Anterior cingulate cortex (tissue), 58 donors: ENCODE data around the gene NPAP1.
"Not testable (repeated sequence)": the region's sequence is repeated elsewhere in the genome, so short reads cannot be mapped to it uniquely, and the experiment has no call there.

Source experiments
- DNase-seq, 58 donors: peaks; one replicate each; lab custom pipeline; 2025; lab: John Stamatoyannopoulos, UW

NPAP1 gene

GRCh38 chr15:24675332-24676144 is at the start of gene NPAP1:
TSS of gene NPAP1 (plus strand) at chr15:24675775. CDS start at chr15:24675868, 93 bp downstream.
- DNase-seq, result no peak

- no peak for DNase-seq
Observed at GRCh38 chr15:24627443-24627842, 48.1 kb upstream of the NPAP1 start.

- DNase-seq, result no peak
Observed at GRCh38 chr15:24633082-24633481, 42.5 kb upstream of the NPAP1 start.

GRCh38 chr15:24639412-24639811 is 36.2 kb upstream of the NPAP1 start:
- not testable (repeated sequence) for DNase-seq

- DNase-seq, result no peak
Observed at GRCh38 chr15:24645627-24646026, 29.9 kb upstream of the NPAP1 start.

GRCh38 chr15:24659622-24660021 is 16.0 kb upstream of the NPAP1 start:
- no peak for DNase-seq

GRCh38 chr15:24662991-24663390 is 12.6 kb upstream of the NPAP1 start:
- no peak for DNase-seq

- DNase-seq, result no peak
Observed at GRCh38 chr15:24676431-24676830, 856 bp downstream of the NPAP1 start.

GRCh38 chr15:24678485-24678884 is 2.9 kb downstream of the NPAP1 start:
- DNase-seq, result no peak

- DNase-seq, result no peak
Observed at GRCh38 chr15:24682002-24682401, 6.4 kb downstream of the NPAP1 start.

GRCh38 chr15:24682905-24683304 is 7.3 kb downstream of the NPAP1 start:
- not testable (repeated sequence) for DNase-seq

- no peak for DNase-seq
Observed at GRCh38 chr15:24683736-24684135, 8.2 kb downstream of the NPAP1 start.

GRCh38 chr15:24684313-24684712 is 8.7 kb downstream of the NPAP1 start:
- DNase-seq, result no peak

- no peak for DNase-seq
Observed at GRCh38 chr15:24696201-24696600, 20.6 kb downstream of the NPAP1 start.

- DNase-seq, result no peak
Observed at GRCh38 chr15:24696842-24697241, 21.3 kb downstream of the NPAP1 start.

GRCh38 chr15:24718289-24719082 is 42.9 kb downstream of the NPAP1 start:
- no peak for DNase-seq

- no peak for DNase-seq
Observed at GRCh38 chr15:24729760-24730159, 54.2 kb downstream of the NPAP1 start.
